ENCODE measurements around the gene PCID2. TPM values are rescaled to one million over a fixed set of nuclear protein-coding genes. Genes with fewer than 3 reads are reported as not detected.

PCID2 gene
- total RNA-seq, 2 experiments from 2014 or later: 68.2 to 74.7 TPM

GRCh38 chr13:113140677-113141600, 67.5 kb downstream of the PCID2 start:
- CTCF ChIA-PET: no interaction called here
- POLR2A ChIA-PET: no interaction called here

DNA sequence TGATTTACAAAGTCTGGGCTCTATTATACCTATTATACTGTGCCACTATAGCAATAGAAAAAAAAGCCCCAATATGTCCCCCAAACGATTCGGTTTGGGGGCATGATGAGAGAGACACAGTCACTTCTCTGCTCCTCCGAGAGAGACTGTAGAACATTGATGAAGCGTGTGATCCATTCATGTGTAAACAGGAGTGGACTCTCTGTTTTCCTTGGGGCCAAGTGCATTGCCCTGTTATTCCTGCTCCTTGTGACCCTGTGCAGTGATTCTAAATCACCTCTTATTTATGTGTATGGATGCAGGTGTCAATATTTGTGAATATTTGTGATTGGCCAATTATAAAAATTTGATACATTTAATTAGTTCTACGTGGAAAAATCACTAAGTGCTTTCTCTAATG, 68.9 kb downstream of the PCID2 start:
- ChIA-PET CTCF (interaction anchor here (0.7 kb wide), 2 partner anchors 21 to 110 kb away, joined by 3 read pairs; no protein-coding TSS in a partner anchor), POLR2A (no interaction called here)

DNA sequence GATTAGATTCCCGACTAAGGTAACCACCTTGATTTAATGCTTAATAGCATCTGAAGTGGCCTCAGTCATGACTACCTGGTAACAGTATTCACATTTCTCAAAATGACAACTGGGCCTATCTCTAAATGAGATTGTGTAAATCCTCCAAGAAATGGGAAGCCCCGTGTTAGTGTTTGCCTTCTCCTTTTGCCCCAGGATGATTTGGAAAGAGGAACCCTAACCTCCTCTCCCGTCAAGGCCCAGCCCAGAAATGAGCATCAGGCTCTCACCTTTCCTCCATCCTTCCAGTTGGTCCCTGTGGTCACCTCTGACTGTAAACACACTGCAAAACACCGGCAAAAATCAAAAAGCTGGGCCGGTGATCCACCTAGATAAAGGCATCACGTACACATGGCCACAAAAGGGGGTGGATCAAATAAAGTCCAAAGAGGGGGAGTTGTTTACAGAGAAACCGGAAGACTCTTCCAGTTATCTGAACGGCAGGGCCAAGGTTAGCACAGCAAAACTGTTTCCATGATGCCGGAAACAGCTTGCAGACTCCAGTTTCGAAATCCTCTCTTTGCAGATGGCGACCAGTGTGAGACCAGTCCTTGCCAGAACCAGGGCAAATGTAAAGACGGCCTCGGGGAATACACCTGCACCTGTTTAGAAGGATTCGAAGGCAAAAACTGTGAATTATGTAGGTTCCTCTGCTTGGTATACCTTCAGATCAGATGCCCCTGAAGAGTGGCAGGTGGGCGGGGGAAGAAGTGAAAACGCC, 69.5 kb downstream of the PCID2 start:
- CTCF ChIA-PET: no interaction called here
- POLR2A ChIA-PET: no interaction called here

GRCh38 chr13:113137691-113138298, 70.7 kb downstream of the PCID2 start:
- POLR2A ChIA-PET: no interaction called here
- CTCF ChIA-PET: no interaction called here

DNA sequence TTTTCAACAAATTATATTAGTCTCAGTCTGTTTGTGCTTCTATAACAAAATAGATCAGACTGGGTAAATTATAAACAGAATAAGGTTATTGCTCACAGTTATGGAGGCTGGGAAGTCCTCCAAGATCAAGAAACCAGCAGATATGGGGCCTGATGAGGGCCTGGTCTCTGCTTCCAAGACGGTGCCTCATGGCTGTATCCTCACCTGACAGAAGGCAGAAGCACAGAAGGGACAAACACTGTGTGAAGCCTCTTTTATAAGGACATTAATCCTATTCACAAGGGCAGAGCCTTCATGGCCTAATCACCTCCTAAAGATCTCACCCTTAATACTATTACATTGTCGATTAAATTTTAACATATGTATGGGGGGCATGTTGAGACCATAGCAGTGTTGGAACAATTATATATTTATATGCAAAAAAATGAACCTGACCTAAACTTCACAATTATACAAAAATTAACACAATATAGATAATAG, 73.1 kb downstream of the PCID2 start:
- POLR2A ChIA-PET: no interaction called here
- CTCF ChIA-PET: no interaction called here

- CTCF ChIA-PET: no interaction called here
- POLR2A ChIA-PET: no interaction called here
Measured at GRCh38 chr13:113129921-113130750, 78.3 kb downstream of the PCID2 start.

DNA sequence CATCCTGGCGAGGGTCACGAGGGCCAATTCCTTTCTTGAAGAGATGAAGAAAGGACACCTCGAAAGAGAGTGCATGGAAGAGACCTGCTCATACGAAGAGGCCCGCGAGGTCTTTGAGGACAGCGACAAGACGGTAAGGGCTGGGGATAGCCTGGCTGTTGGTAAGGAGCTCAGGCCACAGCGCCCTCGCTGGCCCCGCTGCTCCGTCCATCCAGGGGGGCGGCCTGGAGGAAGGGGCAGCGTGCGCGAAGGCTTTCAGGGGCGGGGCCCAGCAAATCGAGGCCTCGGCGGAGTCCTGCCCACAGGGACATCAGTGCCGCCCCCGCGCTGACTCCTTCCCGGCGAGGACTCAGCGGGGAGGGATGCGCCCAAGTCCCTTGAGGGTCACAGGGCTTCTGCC, 79.0 kb downstream of the PCID2 start:
- POLR2A ChIA-PET: no interaction called here
- CTCF ChIA-PET: no interaction called here

Other genes with a start within 250 kb of the PCID2 start
- 1 to 10 TPM; 7.9 to 8.7 TPM for gene MCF2L, start 239.5 kb downstream of the PCID2 start, total RNA-seq
- gene F7, start 102.9 kb downstream of the PCID2 start, total RNA-seq: under 1 TPM; 0.30 to 0.46 TPM
- not detected for gene F10, start 85.9 kb downstream of the PCID2 start, total RNA-seq
- gene PROZ, start 50.0 kb downstream of the PCID2 start, total RNA-seq: not detected
- 10 to 100 TPM; 89.8 to 90.0 TPM for gene CUL4A, start 944 bp upstream of the PCID2 start, total RNA-seq
- 10 to 100 TPM; 83.4 to 85.1 TPM for gene LAMP1, start 88.6 kb upstream of the PCID2 start, total RNA-seq
- not detected for gene GRTP1, start 155.5 kb upstream of the PCID2 start, total RNA-seq
- under 1 TPM; 0.57 to 0.65 TPM for gene ADPRHL1, start 244.8 kb upstream of the PCID2 start, total RNA-seq